ENCODE measurements around the gene CEP112. TPM values are rescaled to one million over a fixed set of nuclear protein-coding genes. Genes with fewer than 3 reads are reported as not detected.
A peak's percentile ranks its signal among the peaks of the same experiment; 100 is the strongest.

The CEP112 gene
- total and polyA plus RNA-seq, 2 of the 4 experiments (the other 2 are of a cell fraction) = 2.5 to 5.6 TPM

- Histone ChIP-seq H2BK20ac (ENCODE audit: low read depth, low read length) (no peak overlapping the region), H3K14ac (replicated peaks; ENCODE audit: low read depth, low read length) (no peak overlapping the region; the same call in 1 of the 2 replicates), H3K4me2 (ENCODE audit: low read depth, low read length) (peak overlapping the region; percentile 81), H3K27me3 (ENCODE audit: control insufficient read depth, insufficient read depth, low read length) (peaks cover 2% of the 10 kb centered on the region; the same call in 1 of the 2 replicates), H2AFZ (replicated peaks; ENCODE audit: low read length, poor library complexity) (peak overlapping the region; percentile 63), H3K9me3 (ENCODE audit: control insufficient read depth, insufficient read depth, low read length) (no peaks in the 10 kb centered on the region), H3K27ac (ENCODE audit: insufficient read depth, low read length) (no peak overlapping the region), H4K20me1 (ENCODE audit: insufficient read depth, low read length) (no peaks in the 10 kb centered on the region), H3K9me1 (ENCODE audit: insufficient read depth, low read length) (no peaks in the 10 kb centered on the region), H4K8ac (ENCODE audit: low read depth in 2 of 2, low read length in 2 of 2) (no peak overlapping the region), H3K4ac (ENCODE audit: low read depth, low read length) (no peak overlapping the region), H3K36me3 (ENCODE audit: control insufficient read depth, insufficient read depth, low read length) (no peaks in the 10 kb centered on the region), H4K5ac (ENCODE audit: low read depth, low read length) (no peak overlapping the region), H3K4me1 (ENCODE audit: control insufficient read depth, insufficient read depth, low read length) (no peaks in the 10 kb centered on the region; the same call in 1 of the 2 replicates), H3K4me3 (ENCODE audit: insufficient read depth, low read depth, low read length) (peak overlapping the region; percentile 22; the same call in 1 of the 2 replicates), H4K91ac (ENCODE audit: insufficient read depth, low read depth, low read length) (no peak overlapping the region), H2BK120ac (ENCODE audit: low read depth, low read length) (no peak overlapping the region), H2BK5ac (ENCODE audit: low read depth, low read length, poor library complexity, severe bottlenecking) (no peak overlapping the region), H3K18ac (ENCODE audit: low read depth, low read length) (no peak overlapping the region), H2AK9ac (replicated peaks; ENCODE audit: low read depth, low read length, poor library complexity) (no peak overlapping the region), H2BK15ac (ENCODE audit: low read depth, low read length) (no peak overlapping the region), H3K79me1 (ENCODE audit: low read depth in 1 of 2, low read length in 2 of 2) (no peaks in the 10 kb centered on the region), H3K23ac (ENCODE audit: low read depth, low read length) (peak overlapping the region; percentile 6; the same call in 1 of the 2 replicates), H2AK5ac (ENCODE audit: low read depth, low read length) (no peak overlapping the region), H3K9ac (ENCODE audit: low read depth, low read length) (no peak overlapping the region), H3K56ac (ENCODE audit: extremely low read depth, insufficient read depth, low read length) (no peak overlapping the region)
- WGBS, 2 experiments (ENCODE audit: extremely low coverage in 2 of 2, insufficient read length in 1 of 2) = 4% methylated on average over 8 of the region's 18 CpGs; no CpG with 5 or more reads in 1 of the 2 experiments
- TF ChIP-seq ELK1 (IDR thresholded peaks at IDR 0.05; ENCODE audit: borderline replicate concordance, low read depth, low read length) = no peak
- TF ChIP-seq MAZ (IDR thresholded peaks at IDR 0.05; ENCODE audit: borderline replicate concordance, low read depth, low read length) = no peak
- TF ChIP-seq MXI1 (IDR thresholded peaks at IDR 0.05; ENCODE audit: borderline replicate concordance, low read depth, low read length) = no peak
- no peak for TF ChIP-seq CEBPB (IDR thresholded peaks at IDR 0.05; ENCODE audit: low read depth, low read length)
- TF ChIP-seq, protein P1, sequence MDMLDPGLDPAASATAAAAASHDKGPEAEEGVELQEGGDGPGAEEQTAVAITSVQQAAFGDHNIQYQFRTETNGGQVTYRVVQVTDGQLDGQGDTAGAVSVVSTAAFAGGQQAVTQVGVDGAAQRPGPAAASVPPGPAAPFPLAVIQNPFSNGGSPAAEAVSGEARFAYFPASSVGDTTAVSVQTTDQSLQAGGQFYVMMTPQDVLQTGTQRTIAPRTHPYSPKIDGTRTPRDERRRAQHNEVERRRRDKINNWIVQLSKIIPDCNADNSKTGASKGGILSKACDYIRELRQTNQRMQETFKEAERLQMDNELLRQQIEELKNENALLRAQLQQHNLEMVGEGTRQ (IDR thresholded peaks at IDR 0.05; ENCODE audit: low read depth, low read length) = no peak
- dilution Hi-C loops (cut with HindIII; ENCODE audit: low sequenced_read_pairs, unreplicated experiment) (no loop called here), intact Hi-C loops (cut with micrococcal nuclease) (no loop called here), in situ Hi-C loops (cut with MboI; ENCODE audit: low sequenced_read_pairs) (no loop called here)
- BruUV-seq (replicated peaks) = no TSS peak
- ATAC-seq (ENCODE audit: low read depth) (peak; percentile 80), DNase-seq (peak; percentile 34)
- ChIA-PET POLR2A (ENCODE audit: unreplicated experiment) (no interaction called here), CTCF (no interaction called here)
Measured at GRCh38 chr17:65593855-65594845, 597.8 kb downstream of the CEP112 start.

Measured in IMR-90 (cell line).